ENCODE measurements around the gene ATXN3L. TPM values are rescaled to one million over a fixed set of nuclear protein-coding genes. Genes with fewer than 3 reads are reported as not detected.

Gene ATXN3L
- polyA plus RNA-seq, 1 of the 3 experiments (the other 2 are of a cell fraction): not detected

- Histone ChIP-seq H4K20me1 (ENCODE audit: insufficient read depth) (no peaks in the 10 kb centered on the region), H3K27ac (ENCODE audit: low read depth in 2 of 2, low read length in 1 of 2) (peak overlapping the region; percentile 77 to 78; a peak in 2 of 4 replicates), H3K9me3 (no peaks in the 10 kb centered on the region), H2AFZ (ENCODE audit: low read depth) (peak overlapping the region; percentile 25; the same call in 1 of the 2 replicates), H3K79me2 (ENCODE audit: insufficient read depth) (no peaks in the 10 kb centered on the region), H3F3A (replicated peaks; ENCODE audit: insufficient read depth) (peaks cover 7% of the 10 kb centered on the region), H3K27me3 (ENCODE audit: insufficient read depth) (no peaks in the 10 kb centered on the region), H3K4me1 (ENCODE audit: control insufficient read depth in 1 of 2, insufficient read depth in 2 of 2, low read depth in 1 of 2, low read length in 1 of 2) (peaks cover 3% of the 10 kb centered on the region in 2 experiments; a peak in 3 of 4 replicates), H3K36me3 (replicated peaks in 1 of 2; ENCODE audit: control insufficient read depth in 1 of 2, insufficient read depth in 2 of 2, low read length in 1 of 2) (no peaks in the 10 kb centered on the region), H3K4me2 (no peak overlapping the region), H3K9ac (no peak overlapping the region), H3K4me3 (ENCODE audit: low read depth in 2 of 2, low read length in 1 of 2) (no peak overlapping the region), H3K9me2 (no peaks in the 10 kb centered on the region)
- WGBS (ENCODE audit: low lambda C conversion rate): 47% methylated on average over 3 of the region's 3 CpGs
- TF ChIP-seq EP300 (IDR thresholded peaks at IDR 0.05; ENCODE audit: borderline replicate concordance in 1 of 2, low read depth in 1 of 2, low read length in 1 of 2) (0 out of 4 replicates have a peak, but pooled peaks of 1 of the 2 experiments have one; percentile 14), POLR2AphosphoS5 (IDR thresholded peaks at IDR 0.05; ENCODE audit: low read depth, low read length) (no peak)
- TF ChIP-seq, protein P1, sequence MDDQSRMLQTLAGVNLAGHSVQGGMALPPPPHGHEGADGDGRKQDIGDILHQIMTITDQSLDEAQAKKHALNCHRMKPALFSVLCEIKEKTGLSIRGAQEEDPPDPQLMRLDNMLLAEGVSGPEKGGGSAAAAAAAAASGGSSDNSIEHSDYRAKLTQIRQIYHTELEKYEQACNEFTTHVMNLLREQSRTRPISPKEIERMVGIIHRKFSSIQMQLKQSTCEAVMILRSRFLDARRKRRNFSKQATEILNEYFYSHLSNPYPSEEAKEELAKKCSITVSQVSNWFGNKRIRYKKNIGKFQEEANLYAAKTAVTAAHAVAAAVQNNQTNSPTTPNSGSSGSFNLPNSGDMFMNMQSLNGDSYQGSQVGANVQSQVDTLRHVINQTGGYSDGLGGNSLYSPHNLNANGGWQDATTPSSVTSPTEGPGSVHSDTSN (IDR thresholded peaks at IDR 0.05): 0 out of 2 replicates have a peak, but pooled peaks have one; percentile 6
- ChIA-PET POLR2A (no interaction called here), CTCF (no interaction called here)
- DNase-seq: no peak
Measured at GRCh38 chrX:13338996-13339515, 19.2 kb upstream of the ATXN3L start.

DNA sequence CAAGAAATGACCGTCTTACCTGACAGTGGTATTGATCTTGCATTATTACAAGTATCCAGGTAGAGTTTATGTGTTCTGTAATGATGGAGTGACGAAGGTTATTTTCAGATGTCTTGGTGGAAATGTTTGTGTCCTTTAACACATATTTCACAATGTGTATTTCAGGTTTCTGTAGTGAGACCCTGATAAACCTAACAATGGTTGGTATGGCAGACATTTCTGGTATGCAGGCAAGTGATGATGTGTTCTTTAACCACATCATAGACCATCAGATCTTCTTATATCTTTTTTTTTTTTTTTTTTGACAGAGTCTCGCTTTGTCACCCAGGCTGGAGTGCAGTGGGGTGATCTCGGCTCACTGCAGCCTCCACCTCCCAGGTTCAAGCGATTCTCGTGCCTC lies 14.6 kb upstream of the ATXN3L start:
- no peak overlapping the region for H2AFZ ChIP-seq (ENCODE audit: low read depth)
- POLR2A ChIA-PET: no interaction called here
- TF ChIP-seq JUND (IDR thresholded peaks at IDR 0.05): no peak
- TF ChIP-seq TEAD4 (IDR thresholded peaks at IDR 0.05; ENCODE audit: borderline replicate concordance, insufficient read depth): no peak
- no peak for TF ChIP-seq SMC3 (IDR thresholded peaks at IDR 0.05; ENCODE audit: low read depth, low read length)
- H3K4me2 ChIP-seq: no peak overlapping the region
- no peak for DNase-seq
- H3K4me1 ChIP-seq (ENCODE audit: control insufficient read depth in 1 of 2, insufficient read depth in 2 of 2, low read depth in 1 of 2, low read length in 1 of 2): no peaks in the 10 kb centered on the region; a peak in 1 of 4 replicates
- no peaks in the 10 kb centered on the region for H3K79me2 ChIP-seq (ENCODE audit: insufficient read depth)
- no peak overlapping the region for H3K9ac ChIP-seq
- 55% methylated on average over 6 of the region's 6 CpGs for WGBS (ENCODE audit: low lambda C conversion rate)
- H4K20me1 ChIP-seq (ENCODE audit: insufficient read depth): no peaks in the 10 kb centered on the region
- CTCF ChIA-PET: no interaction called here
- no peaks in the 10 kb centered on the region for H3K36me3 ChIP-seq (replicated peaks in 1 of 2; ENCODE audit: control insufficient read depth in 1 of 2, insufficient read depth in 2 of 2, low read length in 1 of 2)
- no peak overlapping the region for H3K27ac ChIP-seq (ENCODE audit: low read depth in 2 of 2, low read length in 1 of 2)
- no peaks in the 10 kb centered on the region for H3K9me2 ChIP-seq
- no peaks in the 10 kb centered on the region for H3F3A ChIP-seq (replicated peaks; ENCODE audit: insufficient read depth)
- H3K27me3 ChIP-seq (ENCODE audit: insufficient read depth): no peaks in the 10 kb centered on the region
- H3K9me3 ChIP-seq: no peaks in the 10 kb centered on the region
- H3K4me3 ChIP-seq (ENCODE audit: low read depth in 2 of 2, low read length in 1 of 2): no peak overlapping the region

GRCh38 chrX:13330446-13330845 lies 10.6 kb upstream of the ATXN3L start:
- POLR2A ChIA-PET: no interaction called here
- no peaks in the 10 kb centered on the region for H3F3A ChIP-seq (replicated peaks; ENCODE audit: insufficient read depth)
- H3K9me3 ChIP-seq: no peaks in the 10 kb centered on the region
- DNase-seq: no peak
- H3K4me1 ChIP-seq (ENCODE audit: control insufficient read depth in 1 of 2, insufficient read depth in 2 of 2, low read depth in 1 of 2, low read length in 1 of 2): no peaks in the 10 kb centered on the region
- H4K20me1 ChIP-seq (ENCODE audit: insufficient read depth): no peaks in the 10 kb centered on the region
- H3K27ac ChIP-seq (ENCODE audit: low read depth in 2 of 2, low read length in 1 of 2): no peak overlapping the region
- H3K27me3 ChIP-seq (ENCODE audit: insufficient read depth): no peaks in the 10 kb centered on the region
- TF ChIP-seq YY1 (IDR thresholded peaks at IDR 0.05; ENCODE audit: low read depth) (no peak), NRF1 (IDR thresholded peaks at IDR 0.05; ENCODE audit: low read depth, low read length) (no peak), RAD21 (IDR thresholded peaks at IDR 0.05; ENCODE audit: low read length) (no peak), FOXM1 (IDR thresholded peaks at IDR 0.05; ENCODE audit: low read depth) (no peak)
- TF ChIP-seq, protein P2, sequence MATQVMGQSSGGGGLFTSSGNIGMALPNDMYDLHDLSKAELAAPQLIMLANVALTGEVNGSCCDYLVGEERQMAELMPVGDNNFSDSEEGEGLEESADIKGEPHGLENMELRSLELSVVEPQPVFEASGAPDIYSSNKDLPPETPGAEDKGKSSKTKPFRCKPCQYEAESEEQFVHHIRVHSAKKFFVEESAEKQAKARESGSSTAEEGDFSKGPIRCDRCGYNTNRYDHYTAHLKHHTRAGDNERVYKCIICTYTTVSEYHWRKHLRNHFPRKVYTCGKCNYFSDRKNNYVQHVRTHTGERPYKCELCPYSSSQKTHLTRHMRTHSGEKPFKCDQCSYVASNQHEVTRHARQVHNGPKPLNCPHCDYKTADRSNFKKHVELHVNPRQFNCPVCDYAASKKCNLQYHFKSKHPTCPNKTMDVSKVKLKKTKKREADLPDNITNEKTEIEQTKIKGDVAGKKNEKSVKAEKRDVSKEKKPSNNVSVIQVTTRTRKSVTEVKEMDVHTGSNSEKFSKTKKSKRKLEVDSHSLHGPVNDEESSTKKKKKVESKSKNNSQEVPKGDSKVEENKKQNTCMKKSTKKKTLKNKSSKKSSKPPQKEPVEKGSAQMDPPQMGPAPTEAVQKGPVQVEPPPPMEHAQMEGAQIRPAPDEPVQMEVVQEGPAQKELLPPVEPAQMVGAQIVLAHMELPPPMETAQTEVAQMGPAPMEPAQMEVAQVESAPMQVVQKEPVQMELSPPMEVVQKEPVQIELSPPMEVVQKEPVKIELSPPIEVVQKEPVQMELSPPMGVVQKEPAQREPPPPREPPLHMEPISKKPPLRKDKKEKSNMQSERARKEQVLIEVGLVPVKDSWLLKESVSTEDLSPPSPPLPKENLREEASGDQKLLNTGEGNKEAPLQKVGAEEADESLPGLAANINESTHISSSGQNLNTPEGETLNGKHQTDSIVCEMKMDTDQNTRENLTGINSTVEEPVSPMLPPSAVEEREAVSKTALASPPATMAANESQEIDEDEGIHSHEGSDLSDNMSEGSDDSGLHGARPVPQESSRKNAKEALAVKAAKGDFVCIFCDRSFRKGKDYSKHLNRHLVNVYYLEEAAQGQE (IDR thresholded peaks at IDR 0.05; ENCODE audit: low read depth, low read length): no peak
- TF ChIP-seq, protein P3, sequence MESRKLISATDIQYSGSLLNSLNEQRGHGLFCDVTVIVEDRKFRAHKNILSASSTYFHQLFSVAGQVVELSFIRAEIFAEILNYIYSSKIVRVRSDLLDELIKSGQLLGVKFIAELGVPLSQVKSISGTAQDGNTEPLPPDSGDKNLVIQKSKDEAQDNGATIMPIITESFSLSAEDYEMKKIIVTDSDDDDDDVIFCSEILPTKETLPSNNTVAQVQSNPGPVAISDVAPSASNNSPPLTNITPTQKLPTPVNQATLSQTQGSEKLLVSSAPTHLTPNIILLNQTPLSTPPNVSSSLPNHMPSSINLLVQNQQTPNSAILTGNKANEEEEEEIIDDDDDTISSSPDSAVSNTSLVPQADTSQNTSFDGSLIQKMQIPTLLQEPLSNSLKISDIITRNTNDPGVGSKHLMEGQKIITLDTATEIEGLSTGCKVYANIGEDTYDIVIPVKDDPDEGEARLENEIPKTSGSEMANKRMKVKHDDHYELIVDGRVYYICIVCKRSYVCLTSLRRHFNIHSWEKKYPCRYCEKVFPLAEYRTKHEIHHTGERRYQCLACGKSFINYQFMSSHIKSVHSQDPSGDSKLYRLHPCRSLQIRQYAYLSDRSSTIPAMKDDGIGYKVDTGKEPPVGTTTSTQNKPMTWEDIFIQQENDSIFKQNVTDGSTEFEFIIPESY (IDR thresholded peaks at IDR 0.05; ENCODE audit: borderline replicate concordance, low read depth): no peak
- CTCF ChIA-PET: no interaction called here
- H3K79me2 ChIP-seq (ENCODE audit: insufficient read depth): no peaks in the 10 kb centered on the region
- WGBS (ENCODE audit: low lambda C conversion rate): 44% methylated on average over 2 of the region's 2 CpGs
- H3K9me2 ChIP-seq: no peaks in the 10 kb centered on the region
- no peak overlapping the region for H3K4me2 ChIP-seq
- H3K9ac ChIP-seq: no peak overlapping the region
- no peak overlapping the region for H3K4me3 ChIP-seq (ENCODE audit: low read depth in 2 of 2, low read length in 1 of 2)
- H3K36me3 ChIP-seq (replicated peaks in 1 of 2; ENCODE audit: control insufficient read depth in 1 of 2, insufficient read depth in 2 of 2, low read length in 1 of 2): no peaks in the 10 kb centered on the region
- H2AFZ ChIP-seq (ENCODE audit: low read depth): no peak overlapping the region

All from SK-N-SH (cell line).